Colonic mucosa (tissue), 4 donors: ENCODE results near the gene OVCH1. TPM values are rescaled to one million over a fixed set of nuclear protein-coding genes. Genes with fewer than 3 reads are reported as not detected.

Experiments
- DNase-seq: peaks from one replicate; pipeline ENCODE4 v3.0.0-alpha.2; 2020
- H3K27ac ChIP-seq: fragments of 200-600 bp; one replicate; pipeline ENCODE4 v1.8.0; 2021
- H3K27me3 ChIP-seq: fragments of 200-600 bp; one replicate; pipeline ENCODE4 v1.8.0; 2021
- H3K36me3 ChIP-seq: fragments of 200-600 bp; one replicate; pipeline ENCODE4 v1.8.0; 2021
- H3K4me1 ChIP-seq: fragments of 200-600 bp; one replicate; pipeline ENCODE4 v1.8.0; 2021; ENCODE audit warnings: mild to moderate bottlenecking
- H3K4me3 ChIP-seq: fragments of 200-600 bp; one replicate; pipeline ENCODE4 v1.8.0; 2021
- H3K9ac ChIP-seq, 2 donors: one replicate each; pipeline ENCODE4 v1.7.0; 2013; ENCODE audit warnings: control low read depth in 2 of 2, low read depth in 2 of 2, low read length in 2 of 2
- H3K9me3 ChIP-seq: fragments of 200-600 bp; one replicate; pipeline ENCODE4 v1.8.0; 2021
- CTCF ChIP-seq: fragments of 200-600 bp; IDR thresholded peaks from one replicate; pipeline ENCODE4 v1.8.0; 2022; ENCODE audit warnings: antibody characterized with exemption, mild to moderate bottlenecking
- intact Hi-C: fragments of 100-400 bp; cut with DNase I; formaldehyde crosslinking; loops from one replicate; pipeline ENCODE4 v1.14.1; 2022
- total RNA-seq, 2 donors: library from RNA; stranded (reverse); fragmentation: NEBNext Ultra II Directional in 1 of 2; extraction: Animal tissue kit (Norgen Biotek cat#: 25700) in 1 of 2; gene quantifications; one replicate each; pipeline ENCODE4 v1.2.1, GENCODE V29; 2021
- donor health status: healthy.
- donor health status: DM: no; HTN: no; CAD: no.
- donor health status: DM: no; HTN: no; CAD: no.

OVCH1 gene
- total RNA-seq, 2 donors from 2014 or later: not detected

GRCh38 chr12:29505122-29505521 is 7.6 kb upstream of the OVCH1 start:
- no peak for DNase-seq
- H3K9me3 ChIP-seq: no peaks in the 10 kb centered on the region
- no peaks in the 10 kb centered on the region for H3K27me3 ChIP-seq
- no peak overlapping the region for H3K4me3 ChIP-seq
- no peaks in the 10 kb centered on the region for H3K36me3 ChIP-seq
- H3K27ac ChIP-seq: no peak overlapping the region
- no peaks in the 10 kb centered on the region for H3K4me1 ChIP-seq
- intact Hi-C loops: no loop called here
- no peak overlapping the region for H3K9ac ChIP-seq
- no peak for TF ChIP-seq CTCF

GRCh38 chr12:29503283-29503682 is 5.8 kb upstream of the OVCH1 start:
- H3K4me1 ChIP-seq: no peaks in the 10 kb centered on the region
- intact Hi-C loops: no loop called here
- no peaks in the 10 kb centered on the region for H3K27me3 ChIP-seq
- H3K4me3 ChIP-seq: no peak overlapping the region
- H3K27ac ChIP-seq: no peak overlapping the region
- H3K36me3 ChIP-seq: no peaks in the 10 kb centered on the region
- no peaks in the 10 kb centered on the region for H3K9me3 ChIP-seq
- no peak for DNase-seq
- TF ChIP-seq CTCF: no peak
- H3K9ac ChIP-seq: no peak overlapping the region

- no peaks in the 10 kb centered on the region for H3K36me3 ChIP-seq
- no peak for TF ChIP-seq CTCF
- intact Hi-C loops: no loop called here
- no peak overlapping the region for H3K9ac ChIP-seq
- H3K27me3 ChIP-seq: no peaks in the 10 kb centered on the region
- H3K4me3 ChIP-seq: no peak overlapping the region
- no peak for DNase-seq
- H3K4me1 ChIP-seq: no peaks in the 10 kb centered on the region
- no peak overlapping the region for H3K27ac ChIP-seq
- no peaks in the 10 kb centered on the region for H3K9me3 ChIP-seq
Measured at GRCh38 chr12:29499235-29499634, 1.7 kb upstream of the OVCH1 start.

- intact Hi-C loops: no loop called here
- H3K36me3 ChIP-seq: no peaks in the 10 kb centered on the region
- H3K27ac ChIP-seq: no peak overlapping the region
- H3K9ac ChIP-seq: no peak overlapping the region
- H3K27me3 ChIP-seq: no peaks in the 10 kb centered on the region
- no peak overlapping the region for H3K4me3 ChIP-seq
- no peaks in the 10 kb centered on the region for H3K4me1 ChIP-seq
- DNase-seq: no peak
- no peak for TF ChIP-seq CTCF
- no peaks in the 10 kb centered on the region for H3K9me3 ChIP-seq
Measured at GRCh38 chr12:29492891-29493290, 4.6 kb downstream of the OVCH1 start.

GRCh38 chr12:29486972-29487371 is 10.5 kb downstream of the OVCH1 start:
- H3K36me3 ChIP-seq: no peaks in the 10 kb centered on the region
- H3K9me3 ChIP-seq: no peaks in the 10 kb centered on the region
- no peak for TF ChIP-seq CTCF
- H3K4me3 ChIP-seq: no peak overlapping the region
- no peaks in the 10 kb centered on the region for H3K4me1 ChIP-seq
- DNase-seq: no peak
- no peak overlapping the region for H3K9ac ChIP-seq
- H3K27ac ChIP-seq: no peak overlapping the region
- H3K27me3 ChIP-seq: no peaks in the 10 kb centered on the region
- intact Hi-C loops: no loop called here

GRCh38 chr12:29463198-29463597 is 34.3 kb downstream of the OVCH1 start:
- no peak overlapping the region for H3K4me3 ChIP-seq
- no peak for DNase-seq
- no peaks in the 10 kb centered on the region for H3K9me3 ChIP-seq
- H3K27ac ChIP-seq: no peak overlapping the region
- no peak for TF ChIP-seq CTCF
- H3K27me3 ChIP-seq: no peaks in the 10 kb centered on the region
- H3K9ac ChIP-seq: no peak overlapping the region
- intact Hi-C loops: no loop called here
- H3K4me1 ChIP-seq: no peaks in the 10 kb centered on the region
- no peaks in the 10 kb centered on the region for H3K36me3 ChIP-seq
